Neural cell (in vitro differentiated cells): ENCODE measurements around the gene IRAK2. TPM values are rescaled to one million over a fixed set of nuclear protein-coding genes. Genes with fewer than 3 reads are reported as not detected.

ENCODE experiments used
- H2AFZ ChIP-seq: fragments of 200-600, 300-800 bp; sonication (generic), shearing (Covaris generic); 2 replicates; pipeline ENCODE4 v1.6.0; 2014; ENCODE audit warnings: low read depth, mild to moderate bottlenecking, antibody characterized with exemption, low read length, moderate library complexity
- H3F3A ChIP-seq: fragments of 200-600 bp; shearing (Covaris generic); 2 replicates; pipeline ENCODE4 v1.6.1; 2016; ENCODE audit warnings: mild to moderate bottlenecking, moderate library complexity, mixed read lengths, antibody characterized with exemption, low read length; ENCODE audit not compliant: insufficient read depth, poor library complexity, severe bottlenecking
- H3K27ac ChIP-seq: fragments of 200-600, 300-800 bp; sonication (generic), shearing (Covaris generic); 2 replicates; pipeline ENCODE4 v1.5.1; 2014; ENCODE audit warnings: mild to moderate bottlenecking, low read length, moderate library complexity
- H3K27me3 ChIP-seq: fragments of 300-800, 200-600 bp; sonication (generic), shearing (Covaris generic); 2 replicates; pipeline ENCODE4 v1.6.0; 2014; ENCODE audit warnings: mild to moderate bottlenecking, low read depth, low read length, moderate library complexity; ENCODE audit not compliant: insufficient read depth
- H3K36me3 ChIP-seq: fragments of 300-800, 200-600 bp; sonication (generic), shearing (Covaris generic); 2 replicates; pipeline ENCODE4 v1.5.1; 2014; ENCODE audit warnings: mild to moderate bottlenecking, antibody characterized with exemption, low read length, moderate library complexity; ENCODE audit not compliant: insufficient read depth
- H3K4me2 ChIP-seq: fragments of 300-800, 200-600 bp; sonication (generic), shearing (Covaris generic); 2 replicates; pipeline ENCODE4 v1.6.0; 2014; ENCODE audit warnings: mild to moderate bottlenecking, low read length
- H3K4me3 ChIP-seq: fragments of 300-800, 200-600 bp; sonication (generic), shearing (Covaris generic); 2 replicates; pipeline ENCODE4 v1.5.1; 2014; ENCODE audit warnings: mild to moderate bottlenecking, low read length, moderate library complexity
- H3K79me2 ChIP-seq: fragments of 200-600 bp; shearing (Covaris generic); replicated peaks from 2 replicates; pipeline ENCODE4 v1.6.0; 2014; ENCODE audit warnings: mild to moderate bottlenecking, low read length, moderate library complexity; ENCODE audit not compliant: insufficient read depth
- H3K9ac ChIP-seq: fragments of 300-800, 200-600 bp; sonication (generic), shearing (Covaris generic); 2 replicates; pipeline ENCODE4 v1.6.1; 2016; ENCODE audit warnings: mild to moderate bottlenecking, low read length, mixed read lengths
- H3K9me2 ChIP-seq: fragments of 200-600 bp; shearing (Covaris generic); 2 replicates; pipeline ENCODE4 v1.6.1; 2016; ENCODE audit warnings: mild to moderate bottlenecking, low read length, mixed read lengths; ENCODE audit not compliant: insufficient read depth
- H3K9me3 ChIP-seq: fragments of 200-600, 300-800 bp; sonication (generic), shearing (Covaris generic); 2 replicates; pipeline ENCODE4 v1.6.1; 2016; ENCODE audit warnings: mild to moderate bottlenecking, mixed run types, low read length, moderate library complexity, mixed read lengths
- H4K20me1 ChIP-seq: fragments of 200-600 bp; shearing (Covaris generic); 2 replicates; pipeline ENCODE4 v1.6.1; 2016; ENCODE audit warnings: mild to moderate bottlenecking, mixed run types; ENCODE audit not compliant: insufficient read depth
- CTCF ChIP-seq: fragments of 450-650 bp; IDR thresholded peaks from 2 replicates; pipeline ENCODE4 v1.5.1; 2014; ENCODE audit warnings: antibody characterized with exemption, mild to moderate bottlenecking, moderate library complexity; ENCODE audit not compliant: poor library complexity, severe bottlenecking
- EP300 ChIP-seq: fragments of 450-650 bp; conservative IDR thresholded peaks from 2 replicates; pipeline ENCODE4 v1.6.1; 2014; ENCODE audit warnings: antibody characterized with exemption, mild to moderate bottlenecking, moderate library complexity; ENCODE audit not compliant: poor library complexity, severe bottlenecking
- EZH2 ChIP-seq: fragments of 200-600, 300-800 bp; shearing (Covaris generic), sonication (generic); IDR thresholded peaks from 2 replicates; pipeline ENCODE4 v1.6.1; 2014; ENCODE audit warnings: antibody characterized with exemption, low read length, borderline replicate concordance, mild to moderate bottlenecking; ENCODE audit not compliant: insufficient read depth, poor library complexity, severe bottlenecking
- MXI1 ChIP-seq: fragments of 450-650 bp; conservative IDR thresholded peaks from 2 replicates; pipeline ENCODE4 v1.6.1; 2014; ENCODE audit warnings: antibody characterized with exemption, mild to moderate bottlenecking; ENCODE audit not compliant: poor library complexity, severe bottlenecking
- POLR2AphosphoS5 ChIP-seq: IDR thresholded peaks from 2 replicates; pipeline ENCODE4 v1.6.1; 2012
- RAD21 ChIP-seq: fragments of 450-650 bp; conservative IDR thresholded peaks from 2 replicates; pipeline ENCODE4 v1.6.1; 2014; ENCODE audit warnings: antibody characterized with exemption, mild to moderate bottlenecking, moderate library complexity
- REST ChIP-seq: IDR thresholded peaks from 2 replicates; pipeline ENCODE4 v1.6.1; 2012; ENCODE audit warnings: borderline replicate concordance
- SMC3 ChIP-seq: fragments of 450-650 bp; conservative IDR thresholded peaks from 2 replicates; pipeline ENCODE4 v1.6.1; 2014; ENCODE audit warnings: antibody characterized with exemption, mild to moderate bottlenecking, moderate library complexity; ENCODE audit not compliant: poor library complexity
- TAF1 ChIP-seq: IDR thresholded peaks from 2 replicates; pipeline ENCODE4 v1.6.1; 2012; ENCODE audit warnings: low read depth
- polyA plus RNA-seq: library from polyadenylated mRNA; depleted of rRNA; stranded (reverse); fragments of >200 nt; gene quantifications from 2 replicates; pipeline ENCODE4 v1.2.3, GENCODE V29; 2014

The IRAK2 gene
- polyA plus RNA-seq, 1 donor from 2014 or later, result 0.84 TPM

- Histone ChIP-seq H3K27ac (no peak overlapping the region), H3F3A (no peaks in the 10 kb centered on the region), H3K9ac (peak overlapping the region; percentile 62), H3K27me3 (no peaks in the 10 kb centered on the region), H3K79me2 (peaks cover 15% of the 10 kb centered on the region), H3K9me2 (no peaks in the 10 kb centered on the region), H3K4me3 (peak overlapping the region; percentile 88), H3K36me3 (peaks cover 3% of the 10 kb centered on the region), H2AFZ (peak overlapping the region; percentile 30), H4K20me1 (no peaks in the 10 kb centered on the region), H3K9me3 (no peaks in the 10 kb centered on the region), H3K4me2 (peak overlapping the region; percentile 89)
- TF ChIP-seq RAD21 (peak; percentile 0), TAF1 (no peak)
Observed at GRCh38 chr3:10248984-10249748, 84.4 kb downstream of the IRAK2 start.

- Histone ChIP-seq H3K9me2 (no peaks in the 10 kb centered on the region), H3K27ac (no peak overlapping the region), H3K9ac (peak overlapping the region; percentile 62), H4K20me1 (no peaks in the 10 kb centered on the region), H3K4me3 (peak overlapping the region; percentile 88), H3K36me3 (peaks cover 4% of the 10 kb centered on the region), H3K4me2 (peak overlapping the region; percentile 89), H2AFZ (no peak overlapping the region), H3K27me3 (no peaks in the 10 kb centered on the region), H3K9me3 (no peaks in the 10 kb centered on the region), H3K79me2 (peaks cover 15% of the 10 kb centered on the region), H3F3A (no peaks in the 10 kb centered on the region)
- TF ChIP-seq RAD21 (no peak), SMC3 (no peak), REST (no peak), MXI1 (no peak), POLR2AphosphoS5 (no peak), EP300 (no peak), CTCF (no peak), EZH2 (no peak), TAF1 (no peak)
Observed at GRCh38 chr3:10249833-10250232, 85.1 kb downstream of the IRAK2 start.
